ENCODE measurements around the gene NYNRIN.

GRCh38 chr14:24438223-24439097 lies 39.7 kb downstream of the NYNRIN start:
- TF ChIP-seq CTCF (conservative IDR thresholded peaks at IDR 0.05 in 1 of 2, IDR thresholded peaks at IDR 0.05 in 1 of 2; ENCODE audit: extremely low read depth in 1 of 2, insufficient read depth in 1 of 2, low read depth in 1 of 2, low read length in 2 of 2) = no peak
- TF ChIP-seq EZH2 (IDR thresholded peaks at IDR 0.05; ENCODE audit: borderline replicate concordance, low read length) = no peak
